Stimulated activated CD8-positive, alpha-beta memory T cell treated with anti-CD3 and anti-CD28 coated beads, Interleukin-12 subunit alpha, Interleukin-12 subunit beta, amount 100 ng/mL, for 4 hours (primary cell): ENCODE measurements around the gene IFFO2.

Experiments
- DNase-seq: peaks from one replicate; pipeline ENCODE4 v3.0.0-alpha.2; 2020; ENCODE audit warnings: low read depth

The IFFO2 gene

DNA sequence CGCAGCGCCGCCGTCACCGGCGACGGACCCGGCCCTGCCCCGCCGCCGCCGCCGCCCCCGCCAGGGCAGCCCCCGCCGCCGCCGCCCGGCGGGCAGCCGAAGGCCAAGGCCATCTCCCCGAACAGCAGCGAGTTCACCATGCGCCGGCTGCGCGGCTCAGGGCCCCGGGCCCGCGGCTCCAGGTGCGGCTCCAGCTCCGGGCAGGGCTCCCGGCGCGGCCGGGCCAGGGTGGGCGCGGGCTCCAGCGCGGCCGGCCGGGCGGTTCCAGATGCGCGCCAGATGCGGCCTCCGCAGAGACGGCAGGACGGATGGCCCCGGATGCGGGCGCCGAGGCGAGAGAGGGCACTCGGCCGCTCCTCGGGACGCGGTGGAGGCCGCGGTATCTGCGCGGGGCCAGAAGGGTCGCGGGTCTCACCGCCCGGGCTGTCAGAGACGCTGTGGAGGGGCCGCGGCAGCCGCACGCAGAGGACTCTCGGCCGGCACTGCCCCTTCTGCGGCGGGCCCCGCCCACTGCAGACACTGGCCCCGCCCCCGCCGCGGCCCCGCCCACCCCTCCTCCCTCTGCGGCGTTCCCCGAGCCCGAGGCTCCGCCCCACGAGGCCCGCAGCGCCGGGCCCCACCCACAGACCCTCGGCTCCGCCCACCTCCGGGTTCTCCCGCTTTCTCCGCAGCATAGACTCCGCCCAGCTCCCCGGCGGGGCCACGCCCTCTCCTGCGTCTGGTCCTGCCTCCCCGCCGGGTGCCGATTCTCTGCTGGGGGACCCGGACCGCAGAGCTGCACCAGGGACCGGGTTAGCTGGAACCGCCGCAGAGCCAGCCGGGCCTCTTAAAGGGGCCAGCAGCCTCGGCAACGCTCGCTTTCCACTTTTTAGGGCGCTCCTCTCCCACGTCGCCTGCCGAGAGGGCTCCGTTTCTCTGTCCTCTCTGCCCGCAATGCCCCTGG lies at the start of gene IFFO2:
IFFO2 (minus strand) TSS at position 484 of the 943 bp plus-strand sequence; CDS start at position 140, 344 bp downstream.
- DNase-seq = peak; percentile 99

DNA sequence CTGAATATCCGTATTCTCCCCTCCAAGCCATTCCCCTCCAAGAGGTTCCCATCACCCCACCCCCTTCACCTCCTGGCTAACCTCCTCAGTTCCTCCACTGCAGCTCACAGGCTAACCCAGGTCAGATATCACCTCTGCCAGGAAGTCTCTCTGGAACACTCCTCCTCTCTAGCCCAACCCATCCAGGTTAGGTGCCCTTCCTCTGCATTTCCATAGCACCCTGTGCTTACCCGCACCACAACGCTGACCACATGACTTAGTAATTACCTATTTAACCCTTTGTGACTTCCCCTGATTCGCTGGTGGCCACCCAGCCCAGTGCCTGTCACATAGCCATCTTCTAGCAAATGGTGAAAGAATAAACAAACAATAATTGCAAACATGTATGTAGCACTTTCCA lies 49.5 kb upstream of the IFFO2 start:
- DNase-seq = no peak

- DNase-seq = no peak
These were observed 47.2 kb upstream of the IFFO2 start for GRCh38 chr1:19003371-19004290.

DNA sequence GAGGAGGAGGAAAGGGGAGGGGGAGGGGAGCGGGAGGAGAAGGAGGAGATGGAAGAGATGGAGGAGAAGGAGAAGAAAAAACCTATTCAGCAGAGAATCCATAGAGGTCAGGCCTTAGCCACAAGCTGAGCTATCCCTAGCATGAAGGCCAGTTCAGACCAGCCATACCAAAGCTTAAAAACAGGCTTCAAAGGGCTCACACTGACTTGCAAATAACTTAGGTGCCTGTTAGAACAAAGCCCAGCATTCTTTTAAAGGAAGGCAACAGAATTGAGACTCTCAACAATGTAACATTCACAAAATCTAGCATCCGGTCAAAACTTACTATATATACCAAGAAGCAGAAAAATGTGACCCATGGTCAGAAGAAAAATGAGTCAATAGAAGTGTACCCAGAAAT lies 43.6 kb upstream of the IFFO2 start:
- no peak for DNase-seq

DNA sequence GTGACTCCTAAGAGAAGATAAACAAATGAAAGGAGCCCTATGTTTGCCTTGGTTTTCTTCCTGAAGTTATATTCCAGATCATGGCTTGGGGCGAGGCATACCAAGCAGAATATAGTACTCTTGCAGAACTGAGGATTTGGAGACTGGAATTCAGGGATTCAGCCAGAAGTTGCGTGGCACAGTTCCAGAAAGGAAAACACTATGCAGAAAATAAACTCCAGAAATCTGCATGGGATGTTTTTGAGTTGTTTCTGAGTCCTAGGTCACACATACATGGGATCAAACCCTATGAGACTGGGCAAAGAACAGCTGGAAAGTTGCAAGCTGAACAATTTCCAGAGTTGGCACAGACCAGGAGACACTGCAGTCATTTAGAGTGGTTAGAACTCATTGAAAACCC lies 42.9 kb upstream of the IFFO2 start:
- no peak for DNase-seq

GRCh38 chr1:18998016-18998724 lies 41.7 kb upstream of the IFFO2 start:
- DNase-seq = no peak

DNA sequence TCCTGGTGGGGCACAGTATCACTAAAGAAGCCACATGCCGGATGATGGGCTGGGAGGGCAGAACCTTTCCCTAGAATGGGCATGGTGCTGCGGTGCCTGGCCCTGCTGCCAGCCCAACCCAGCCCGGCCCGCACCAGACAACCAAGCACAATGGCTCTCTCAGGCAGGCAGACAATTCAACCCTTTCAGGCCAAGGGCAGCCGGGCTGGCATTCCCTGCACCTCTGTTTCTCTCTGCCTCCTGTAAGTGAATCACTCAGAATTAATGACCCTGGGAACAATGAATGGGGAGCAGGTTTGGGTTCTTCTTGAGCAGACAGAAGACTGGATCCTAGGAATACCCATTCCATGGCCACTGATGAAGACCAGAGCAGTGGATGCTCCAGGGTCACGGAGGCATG lies 41.0 kb upstream of the IFFO2 start:
- DNase-seq = no peak

- DNase-seq = no peak
These were observed 40.2 kb upstream of the IFFO2 start for GRCh38 chr1:18996548-18997177.

- no peak for DNase-seq
These were observed 37.9 kb upstream of the IFFO2 start for GRCh38 chr1:18994381-18994780.

DNA sequence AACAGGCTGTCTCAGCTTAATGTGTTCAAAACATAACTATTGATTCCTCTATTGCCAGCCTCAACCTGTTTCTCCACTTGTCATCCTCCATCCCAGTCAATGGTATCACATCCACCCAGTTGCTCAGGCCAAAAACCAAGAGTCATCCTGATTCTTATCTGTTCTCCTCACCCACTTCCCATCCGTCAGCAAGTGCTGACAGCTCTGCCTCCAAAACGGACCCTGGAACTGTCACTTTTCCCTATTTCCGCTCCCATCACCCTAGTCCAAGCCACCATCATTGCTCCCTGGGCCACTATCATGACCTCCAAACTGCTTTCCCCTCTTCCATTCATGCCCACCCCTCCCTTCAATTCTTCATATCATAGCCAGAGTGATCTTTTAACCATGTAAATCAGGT lies 36.2 kb upstream of the IFFO2 start:
- DNase-seq = no peak

- DNase-seq = no peak
These were observed 35.1 kb upstream of the IFFO2 start for GRCh38 chr1:18991585-18991984.

GRCh38 chr1:18989896-18990295 lies 33.4 kb upstream of the IFFO2 start:
- DNase-seq = no peak

DNA sequence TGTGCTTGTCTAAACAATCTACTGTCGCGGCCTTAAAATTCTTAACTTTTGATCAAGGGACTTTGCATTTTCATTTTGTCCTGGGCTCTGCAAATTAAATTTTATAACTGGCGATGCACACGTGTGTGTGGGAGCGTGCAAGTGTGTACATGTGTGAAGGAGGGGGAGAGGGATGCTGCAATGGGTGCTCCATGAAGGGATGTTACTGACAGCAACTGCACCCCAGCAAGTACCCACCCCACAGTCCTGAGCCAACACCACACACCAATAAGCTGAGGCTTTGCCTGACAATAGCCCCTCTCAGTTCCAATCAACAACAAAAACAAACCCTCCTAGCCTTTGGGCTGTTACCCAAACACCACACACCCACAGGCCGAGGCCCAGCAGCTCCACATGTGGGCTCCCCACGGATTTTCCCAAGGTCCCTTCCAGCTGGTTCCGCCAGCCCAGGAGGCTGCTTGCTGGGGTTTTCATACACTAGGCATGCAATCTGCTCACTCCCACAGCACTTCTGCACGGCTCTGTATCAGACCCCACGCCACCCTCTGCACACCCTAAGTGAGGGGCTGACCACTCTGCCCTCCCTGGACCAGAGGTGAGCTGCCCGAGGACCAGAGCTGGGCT lies 32.8 kb upstream of the IFFO2 start:
- DNase-seq = no peak

DNA sequence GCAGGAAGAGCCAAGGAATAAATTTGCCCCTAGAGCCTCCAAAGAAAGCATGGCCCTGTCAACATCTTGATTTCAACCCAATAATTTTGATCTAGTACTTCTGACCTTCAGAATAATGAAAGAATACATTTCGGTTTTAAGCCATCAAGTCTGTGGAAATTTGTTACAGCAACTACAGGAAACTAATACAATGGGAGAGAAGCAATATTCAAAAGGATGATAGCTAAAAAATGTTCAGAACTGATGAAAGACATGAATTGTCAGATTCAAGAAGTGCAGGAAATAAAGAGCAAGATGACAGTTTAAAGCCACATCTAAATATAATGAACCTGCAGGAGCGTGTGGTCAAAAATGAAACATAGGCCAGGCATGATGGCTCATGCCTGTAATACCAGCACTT lies 24.8 kb upstream of the IFFO2 start:
- no peak for DNase-seq

GRCh38 chr1:18978706-18979105 lies 22.2 kb upstream of the IFFO2 start:
- no peak for DNase-seq

GRCh38 chr1:18977428-18977827 lies 21.0 kb upstream of the IFFO2 start:
- DNase-seq = no peak

DNA sequence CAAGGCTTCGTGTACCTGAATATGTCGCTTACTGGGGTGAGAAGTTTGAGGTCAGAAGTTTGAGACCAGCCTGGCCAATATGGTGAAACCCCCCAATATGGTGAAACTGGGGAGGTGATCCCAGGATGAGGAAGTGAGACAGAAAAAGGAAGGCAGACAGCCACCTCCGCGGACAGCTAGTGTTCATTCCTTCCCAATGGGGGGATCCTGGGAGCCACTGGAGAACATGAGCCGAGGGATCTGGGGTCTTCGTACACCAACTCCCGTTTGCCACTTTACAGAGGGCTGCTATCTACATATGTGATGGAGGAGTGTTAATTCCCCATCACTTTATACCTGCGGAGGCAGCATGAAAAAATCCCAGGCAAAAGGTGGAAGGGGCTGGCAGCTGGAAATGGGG lies 19.6 kb upstream of the IFFO2 start:
- no peak for DNase-seq

DNA sequence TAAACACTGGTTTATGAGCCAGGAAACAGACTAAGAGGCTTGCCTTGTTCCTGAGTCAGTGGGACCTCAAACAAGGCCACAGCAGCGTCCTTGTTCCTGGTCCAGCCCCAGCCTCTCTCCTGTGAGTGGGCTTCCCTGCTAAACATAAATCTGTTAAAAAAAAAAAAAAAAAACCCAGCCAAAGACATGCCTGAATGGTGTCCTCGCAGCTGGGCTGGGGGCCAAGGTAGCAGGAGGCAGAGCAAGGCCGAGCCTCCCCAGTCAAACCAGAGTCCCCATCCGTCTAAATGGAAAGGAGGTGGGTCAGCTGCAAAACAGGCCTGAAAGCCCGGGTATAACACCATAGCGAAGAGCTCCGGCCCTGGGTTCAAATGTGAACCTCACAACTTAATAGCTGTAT lies 18.1 kb upstream of the IFFO2 start:
- no peak for DNase-seq

- no peak for DNase-seq
These were observed 17.5 kb upstream of the IFFO2 start for GRCh38 chr1:18974005-18974404.

- DNase-seq = no peak
These were observed 17.0 kb upstream of the IFFO2 start for GRCh38 chr1:18973446-18973955.

- DNase-seq = no peak
These were observed 16.5 kb upstream of the IFFO2 start for GRCh38 chr1:18972991-18973390.
